ENCODE measurements around the gene FMO4.
"Not testable (repeated sequence)": the region's sequence is repeated elsewhere in the genome, so short reads cannot be mapped to it uniquely, and the experiment has no call there.

Gene FMO4

GRCh38 chr1:171350594-171350993 lies 36.6 kb downstream of the FMO4 start:
- DNase-seq (ENCODE audit: low spot score in 2 of 2) = no peak
- no peak overlapping the region for H3K4me3 ChIP-seq
- no peaks in the 10 kb centered on the region for H3K36me3 ChIP-seq (replicated peaks)
- H3K4me1 ChIP-seq = no peaks in the 10 kb centered on the region
- no peaks in the 10 kb centered on the region for H3K27me3 ChIP-seq (ENCODE audit: low read depth)
- in situ Hi-C loops (cut with MboI; ENCODE audit: low sequenced_read_pairs) = no loop called here
- H3K9me3 ChIP-seq = no peaks in the 10 kb centered on the region

GRCh38 chr1:171351961-171352360 lies 38.0 kb downstream of the FMO4 start:
- in situ Hi-C loops (cut with MboI; ENCODE audit: low sequenced_read_pairs) = no loop called here
- Histone ChIP-seq H3K9me3 (no peaks in the 10 kb centered on the region), H3K4me1 (no peaks in the 10 kb centered on the region), H3K27me3 (ENCODE audit: low read depth) (no peaks in the 10 kb centered on the region), H3K36me3 (replicated peaks) (no peaks in the 10 kb centered on the region), H3K4me3 (no peak overlapping the region)
- no peak for DNase-seq (ENCODE audit: low spot score in 2 of 2)

GRCh38 chr1:171352554-171352953 lies 38.6 kb downstream of the FMO4 start:
- Histone ChIP-seq H3K4me1 (no peaks in the 10 kb centered on the region), H3K27me3 (ENCODE audit: low read depth) (no peaks in the 10 kb centered on the region)
- in situ Hi-C loops (cut with MboI; ENCODE audit: low sequenced_read_pairs) = no loop called here

GRCh38 chr1:171355727-171356126 lies 41.7 kb downstream of the FMO4 start:
- H3K4me3 ChIP-seq = no peak overlapping the region
- no peaks in the 10 kb centered on the region for H3K9me3 ChIP-seq
- no peak for DNase-seq (ENCODE audit: low spot score in 2 of 2)
- in situ Hi-C loops (cut with MboI; ENCODE audit: low sequenced_read_pairs) = no loop called here
- H3K27me3 ChIP-seq (ENCODE audit: low read depth) = no peaks in the 10 kb centered on the region
- no peaks in the 10 kb centered on the region for H3K4me1 ChIP-seq
- H3K36me3 ChIP-seq (replicated peaks) = no peaks in the 10 kb centered on the region

More at GRCh38 chr1:171352554-171352953, 38.6 kb downstream of the FMO4 start:
- Histone ChIP-seq H3K4me3 (no peak overlapping the region), H3K9me3 (no peaks in the 10 kb centered on the region), H3K36me3 (replicated peaks) (no peaks in the 10 kb centered on the region)
- DNase-seq (ENCODE audit: low spot score in 2 of 2) = no peak

- no peak for DNase-seq (ENCODE audit: low spot score in 2 of 2)
- in situ Hi-C loops (cut with MboI; ENCODE audit: low sequenced_read_pairs) = no loop called here
- H3K4me3 ChIP-seq = no peak overlapping the region
- H3K36me3 ChIP-seq (replicated peaks) = no peaks in the 10 kb centered on the region
- no peaks in the 10 kb centered on the region for H3K4me1 ChIP-seq
- no peaks in the 10 kb centered on the region for H3K9me3 ChIP-seq
- H3K27me3 ChIP-seq (ENCODE audit: low read depth) = no peaks in the 10 kb centered on the region
Measured at GRCh38 chr1:171357179-171357578, 43.2 kb downstream of the FMO4 start.

- H3K4me1 ChIP-seq; H3K9me3 ChIP-seq; H3K4me3 ChIP-seq; DNase-seq (ENCODE audit: low spot score in 2 of 2); H3K36me3 ChIP-seq (replicated peaks); H3K27me3 ChIP-seq (ENCODE audit: low read depth); in situ Hi-C loops (cut with MboI; ENCODE audit: low sequenced_read_pairs): not testable (repeated sequence)
Measured at GRCh38 chr1:171359355-171359648, 45.3 kb downstream of the FMO4 start.

GRCh38 chr1:171359731-171360527 lies 45.9 kb downstream of the FMO4 start:
- DNase-seq (ENCODE audit: low spot score in 2 of 2); H3K36me3 ChIP-seq (replicated peaks); H3K4me1 ChIP-seq; H3K4me3 ChIP-seq; H3K9me3 ChIP-seq; in situ Hi-C loops (cut with MboI; ENCODE audit: low sequenced_read_pairs); H3K27me3 ChIP-seq (ENCODE audit: low read depth): not testable (repeated sequence)

- H3K9me3 ChIP-seq = no peaks in the 10 kb centered on the region
- no peaks in the 10 kb centered on the region for H3K27me3 ChIP-seq (ENCODE audit: low read depth)
- no peaks in the 10 kb centered on the region; the same call in 1 of the 2 replicates for H3K36me3 ChIP-seq (replicated peaks)
- no peaks in the 10 kb centered on the region for H3K4me1 ChIP-seq
- H3K4me3 ChIP-seq = no peak overlapping the region
- no peak for DNase-seq (ENCODE audit: low spot score in 2 of 2)
- in situ Hi-C loops (cut with MboI; ENCODE audit: low sequenced_read_pairs) = no loop called here
Measured at GRCh38 chr1:171366085-171366484, 52.1 kb downstream of the FMO4 start.

GRCh38 chr1:171366816-171367215 lies 52.8 kb downstream of the FMO4 start:
- Histone ChIP-seq H3K27me3 (ENCODE audit: low read depth) (no peaks in the 10 kb centered on the region), H3K4me3 (no peak overlapping the region), H3K36me3 (replicated peaks) (no peaks in the 10 kb centered on the region; the same call in 1 of the 2 replicates), H3K9me3 (no peaks in the 10 kb centered on the region), H3K4me1 (no peaks in the 10 kb centered on the region)
- DNase-seq (ENCODE audit: low spot score in 2 of 2) = no peak
- in situ Hi-C loops (cut with MboI; ENCODE audit: low sequenced_read_pairs) = no loop called here

GRCh38 chr1:171367436-171367835 lies 53.5 kb downstream of the FMO4 start:
- in situ Hi-C loops (cut with MboI; ENCODE audit: low sequenced_read_pairs) = no loop called here

GRCh38 chr1:171372418-171373084 lies 58.6 kb downstream of the FMO4 start:
- Histone ChIP-seq H3K9me3 (no peaks in the 10 kb centered on the region), H3K4me3 (no peak overlapping the region), H3K36me3 (replicated peaks) (no peaks in the 10 kb centered on the region; the same call in 1 of the 2 replicates), H3K27me3 (ENCODE audit: low read depth) (no peaks in the 10 kb centered on the region), H3K4me1 (no peaks in the 10 kb centered on the region)
- in situ Hi-C loops (cut with MboI; ENCODE audit: low sequenced_read_pairs) = no loop called here
- DNase-seq (ENCODE audit: low spot score in 2 of 2) = no peak

More at GRCh38 chr1:171367436-171367835, 53.5 kb downstream of the FMO4 start:
- H3K9me3 ChIP-seq = no peaks in the 10 kb centered on the region
- H3K27me3 ChIP-seq (ENCODE audit: low read depth) = no peaks in the 10 kb centered on the region
- H3K36me3 ChIP-seq (replicated peaks) = no peaks in the 10 kb centered on the region; the same call in 1 of the 2 replicates
- no peaks in the 10 kb centered on the region for H3K4me1 ChIP-seq
- H3K4me3 ChIP-seq = no peak overlapping the region
- DNase-seq (ENCODE audit: low spot score in 2 of 2) = no peak

GRCh38 chr1:171373357-171374122 lies 59.6 kb downstream of the FMO4 start:
- H3K4me1 ChIP-seq; H3K9me3 ChIP-seq; H3K36me3 ChIP-seq (replicated peaks); in situ Hi-C loops (cut with MboI; ENCODE audit: low sequenced_read_pairs); H3K4me3 ChIP-seq; DNase-seq (ENCODE audit: low spot score in 2 of 2); H3K27me3 ChIP-seq (ENCODE audit: low read depth): not testable (repeated sequence)

- H3K9me3 ChIP-seq = no peaks in the 10 kb centered on the region
- H3K4me3 ChIP-seq = no peak overlapping the region
- no peaks in the 10 kb centered on the region for H3K4me1 ChIP-seq
- H3K27me3 ChIP-seq (ENCODE audit: low read depth) = no peaks in the 10 kb centered on the region
- no peak for DNase-seq (ENCODE audit: low spot score in 2 of 2)
- in situ Hi-C loops (cut with MboI; ENCODE audit: low sequenced_read_pairs) = no loop called here
- no peaks in the 10 kb centered on the region for H3K36me3 ChIP-seq (replicated peaks)
Measured at GRCh38 chr1:171379846-171380245, 65.9 kb downstream of the FMO4 start.

GRCh38 chr1:171381866-171382210 lies 67.9 kb downstream of the FMO4 start:
- Histone ChIP-seq H3K27me3 (ENCODE audit: low read depth) (no peaks in the 10 kb centered on the region), H3K36me3 (replicated peaks) (no peaks in the 10 kb centered on the region), H3K9me3 (no peaks in the 10 kb centered on the region), H3K4me1 (no peaks in the 10 kb centered on the region), H3K4me3 (no peak overlapping the region)
- no peak for DNase-seq (ENCODE audit: low spot score in 2 of 2)
- in situ Hi-C loops (cut with MboI; ENCODE audit: low sequenced_read_pairs) = no loop called here

All from HAP-1 (cell line).